Ovary (tissue), 9 donors: ENCODE measurements around the gene PHKB. TPM values are rescaled to one million over a fixed set of nuclear protein-coding genes. Genes with fewer than 3 reads are reported as not detected.

Source experiments
- DNase-seq, 5 donors: peaks; one replicate each; pipeline ENCODE4 v3.0.0-alpha.2; 2019 to 2020
- H3K27ac ChIP-seq, 2 donors: fragments of 200-600 bp; one replicate each; pipeline versions ENCODE4 v1.5.1 to v1.8.0; 2019 to 2022
- H3K27me3 ChIP-seq: fragments of 200-600 bp; one replicate; pipeline ENCODE4 v1.8.0; 2022
- H3K36me3 ChIP-seq: fragments of 200-600 bp; sonication (generic); one replicate; pipeline ENCODE4 v1.5.1; 2019
- H3K4me1 ChIP-seq: one replicate; pipeline ENCODE4 v1.8.1; 2013; ENCODE audit warnings: mild to moderate bottlenecking, moderate library complexity; ENCODE audit not compliant: insufficient read depth
- H3K4me3 ChIP-seq: fragments of 200-600 bp; sonication (generic); one replicate; pipeline ENCODE4 v1.5.1; 2017
- H3K9me3 ChIP-seq, 2 donors: fragments of 200-600 bp in 1 of 2; sonication (generic) in 1 of 2; one replicate each; pipeline versions ENCODE4 v1.5.1 to v1.8.1; 2013 to 2019; ENCODE audit warnings: mild to moderate bottlenecking in 1 of 2, moderate library complexity in 1 of 2
- CTCF ChIP-seq, 3 donors: fragments of 450-650 bp in 2 of 3; fragments of 200-600 bp in 1 of 3; IDR thresholded peaks; one replicate each; pipeline versions ENCODE4 v1.5.1 to v1.8.0; 2016 to 2022; ENCODE audit warnings: antibody characterized with exemption in 3 of 3, mild to moderate bottlenecking in 1 of 3
- EP300 ChIP-seq: sonication (generic); formaldehyde crosslinking; IDR thresholded peaks from one replicate; pipeline ENCODE4 v1.6.1; 2017; ENCODE audit warnings: antibody characterized with exemption
- POLR2A ChIP-seq: fragments of 450-650 bp; IDR thresholded peaks from one replicate; pipeline ENCODE4 v1.6.1; 2017; ENCODE audit warnings: antibody characterized with exemption, mild to moderate bottlenecking, moderate library complexity
- whole genome bisulfite sequencing, 3 donors: extraction: QIAGEN DNeasy Blood & Tissue Kit in 1 of 3; methylation state at CpG; one replicate each; pipeline versions ENCODE4 v1.1.5 to v1.1.7; 2013 to 2017; 5-methylcytosine and 5-hydroxymethylcytosine counted together
- intact Hi-C, 4 donors: fragments of 100-400 bp; cut with DNase I; formaldehyde crosslinking; loops; one replicate each; pipeline versions ENCODE4 v1.11.0 to v1.15.1; 2022 to 2023
- polyA plus RNA-seq, 2 donors: library from polyadenylated mRNA; stranded (reverse); fragments of 200-250 nt in 1 of 2; fragments of 350-450 nt in 1 of 2; fragmentation: Illumina TruSeq in 1 of 2; extraction: RNeasy Lipid Tissue Mini Kit (QIAGEN cat#74804) in 1 of 2; gene quantifications; one replicate each; pipeline ENCODE4 v1.2.3, GENCODE V29; 2013 to 2014
- total RNA-seq, 7 donors: library from RNA; depleted of rRNA in 2 of 7; stranded (reverse); fragments of >200 nt in 2 of 7; fragmentation: NEBNext Ultra II Directional in 3 of 7; extraction: Animal tissue kit (Norgen Biotek cat#: 25700) in 3 of 7; gene quantifications; one replicate each; pipeline versions ENCODE4 v1.1.0 to v1.2.4, GENCODE V29; 2016 to 2023
- donor health status: DM: no; HTN: no; CAD: no; lungs with moderate emphysema.
- donor health status: DM: no; HTN: no; CAD: no.
- donor health status: Bipolar disorder and iron deficiency.
- donor health status: DM: yes; HTN: yes; CAD: no.
- donor health status: DM: no; HTN: no; CAD: no.
- donor health status: DM: yes; HTN: yes; CAD: no.

Gene PHKB
- total and polyA plus RNA-seq, 9 donors: 16.5 to 86.6 (median 59.4) TPM

GRCh38 chr16:47705266-47705665, 244.1 kb downstream of the PHKB start:
- Histone ChIP-seq H3K4me3 (no peak overlapping the region), H3K27ac (no peak overlapping the region), H3K9me3 (no peaks in the 10 kb centered on the region), H3K27me3 (no peaks in the 10 kb centered on the region), H3K36me3 (no peaks in the 10 kb centered on the region), H3K4me1 (no peaks in the 10 kb centered on the region)
- TF ChIP-seq CTCF (IDR thresholded peaks at IDR 0.05) (no peak), POLR2A (no peak), EP300 (no peak)
- no peak for DNase-seq
- 75 to 80% (median 78%) methylated on average over 4 of the region's 4 CpGs for WGBS, 3 donors
- intact Hi-C loops: no loop called here

GRCh38 chr16:47711809-47712208, 250.7 kb downstream of the PHKB start:
- no peaks in the 10 kb centered on the region for H3K27me3 ChIP-seq
- TF ChIP-seq CTCF (IDR thresholded peaks at IDR 0.05): no peak
- TF ChIP-seq POLR2A: no peak
- TF ChIP-seq EP300: no peak
- H3K9me3 ChIP-seq: no peaks in the 10 kb centered on the region
- no peaks in the 10 kb centered on the region for H3K36me3 ChIP-seq
- no peak for DNase-seq
- no peaks in the 10 kb centered on the region for H3K4me1 ChIP-seq
- intact Hi-C loops: no loop called here
- H3K27ac ChIP-seq: no peak overlapping the region
- H3K4me3 ChIP-seq: no peak overlapping the region
- 83 to 87% (median 84%) methylated on average over 4 of the region's 4 CpGs for WGBS, 3 donors

GRCh38 chr16:47712276-47713224, 251.4 kb downstream of the PHKB start:
- Histone ChIP-seq H3K27me3 (no peaks in the 10 kb centered on the region), H3K4me3 (no peak overlapping the region), H3K36me3 (no peaks in the 10 kb centered on the region), H3K27ac (no peak overlapping the region), H3K9me3 (no peaks in the 10 kb centered on the region), H3K4me1 (no peaks in the 10 kb centered on the region)
- intact Hi-C loops: no loop called here
- 75 to 82% (median 75%) methylated on average over 17 of the region's 17 CpGs for WGBS, 3 donors
- no peak for TF ChIP-seq EP300
- TF ChIP-seq POLR2A: no peak
- no peak for TF ChIP-seq CTCF (IDR thresholded peaks at IDR 0.05)
- DNase-seq: no peak

GRCh38 chr16:47713225-47713595, 252.1 kb downstream of the PHKB start:
- Histone ChIP-seq H3K4me1 (no peaks in the 10 kb centered on the region), H3K36me3 (no peaks in the 10 kb centered on the region), H3K4me3 (no peak overlapping the region), H3K9me3 (no peaks in the 10 kb centered on the region), H3K27me3 (no peaks in the 10 kb centered on the region), H3K27ac (no peak overlapping the region)
- WGBS, 3 donors: 45 to 57% (median 47%) methylated on average over 6 of the region's 6 CpGs
- intact Hi-C loops: no loop called here
- TF ChIP-seq EP300: no peak
- no peak for TF ChIP-seq CTCF (IDR thresholded peaks at IDR 0.05)
- no peak for TF ChIP-seq POLR2A
- DNase-seq: no peak
